Measurements from ENCODE around the gene TCP11.

The TCP11 gene

DNA sequence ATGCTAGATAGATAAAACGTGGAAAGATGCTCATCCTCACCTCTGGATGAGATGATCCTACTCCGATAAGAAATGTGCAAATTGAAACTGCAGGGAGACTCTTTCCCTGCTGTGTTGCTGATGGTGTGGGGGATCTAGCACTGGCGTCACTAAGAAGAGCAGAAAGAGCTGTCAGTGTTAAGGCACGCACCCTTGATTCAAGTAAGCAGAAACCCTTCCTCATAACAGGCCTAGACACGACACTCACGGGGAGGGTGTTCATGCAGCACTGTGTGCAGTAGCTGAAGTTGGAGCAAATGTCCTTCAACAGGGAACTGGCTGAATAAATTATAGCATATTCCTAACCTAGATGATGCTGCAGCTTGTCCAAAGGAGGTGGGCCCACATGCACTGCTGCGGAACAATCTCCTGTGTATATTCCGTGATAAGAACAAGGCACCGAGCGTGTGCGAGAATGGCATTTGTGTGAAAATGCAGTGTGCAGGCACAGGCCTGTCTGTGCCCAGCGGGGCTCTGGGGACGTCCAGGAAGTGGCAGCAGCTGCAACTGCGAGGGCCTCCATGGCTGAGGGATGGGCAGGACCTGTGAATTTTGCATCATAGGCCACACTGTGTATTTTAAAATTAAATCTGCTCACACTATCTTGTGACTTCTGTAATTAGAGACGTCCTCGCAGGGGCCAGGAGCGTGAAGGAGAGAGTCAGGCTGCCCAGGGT is 64.0 kb downstream of the TCP11 start:
- no peak for TF ChIP-seq CTCF (IDR thresholded peaks at IDR 0.05; ENCODE audit: low read depth, low read length, missing control alignments)
- DNase-seq (ENCODE audit: extremely low read depth, low read depth) = no peak
- H3K4me3 ChIP-seq (replicated peaks; ENCODE audit: low read depth, low read length) = no peak overlapping the region

- no peak for DNase-seq (ENCODE audit: extremely low read depth, low read depth)
- no peak overlapping the region for H3K4me3 ChIP-seq (replicated peaks; ENCODE audit: low read depth, low read length)
- no peak for TF ChIP-seq CTCF (IDR thresholded peaks at IDR 0.05; ENCODE audit: low read depth, low read length, missing control alignments)
These were observed 67.2 kb downstream of the TCP11 start for GRCh38 chr6:35073766-35074471.

DNA sequence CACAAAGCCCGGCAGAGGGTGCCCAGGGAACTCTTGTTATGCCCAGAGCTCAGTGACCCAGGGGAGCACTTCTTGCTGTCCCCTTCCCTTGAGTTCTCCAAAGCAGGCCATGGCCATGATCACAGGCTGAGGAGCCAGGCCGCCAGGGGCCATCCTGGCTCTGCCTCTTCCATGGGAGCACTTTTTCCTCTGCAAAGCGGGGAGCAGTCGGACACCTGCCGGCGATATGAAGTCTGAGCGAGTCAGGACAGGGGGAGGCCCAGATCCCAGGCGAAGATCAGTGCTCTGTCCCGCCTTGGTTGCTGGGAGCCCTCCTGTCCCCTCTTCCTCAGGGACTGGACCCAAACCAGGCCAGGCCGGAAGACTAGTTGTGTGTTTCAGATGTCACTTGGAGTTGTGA is 67.9 kb downstream of the TCP11 start:
- DNase-seq (ENCODE audit: extremely low read depth, low read depth) = no peak
- no peak for TF ChIP-seq CTCF (IDR thresholded peaks at IDR 0.05; ENCODE audit: low read depth, low read length, missing control alignments)
- H3K4me3 ChIP-seq (replicated peaks; ENCODE audit: low read depth, low read length) = no peak overlapping the region

- H3K4me3 ChIP-seq (replicated peaks; ENCODE audit: low read depth, low read length) = no peak overlapping the region
- no peak for TF ChIP-seq CTCF (IDR thresholded peaks at IDR 0.05; ENCODE audit: low read depth, low read length, missing control alignments)
- DNase-seq (ENCODE audit: extremely low read depth, low read depth) = no peak
These were observed 68.5 kb downstream of the TCP11 start for GRCh38 chr6:35072698-35073055.

DNA sequence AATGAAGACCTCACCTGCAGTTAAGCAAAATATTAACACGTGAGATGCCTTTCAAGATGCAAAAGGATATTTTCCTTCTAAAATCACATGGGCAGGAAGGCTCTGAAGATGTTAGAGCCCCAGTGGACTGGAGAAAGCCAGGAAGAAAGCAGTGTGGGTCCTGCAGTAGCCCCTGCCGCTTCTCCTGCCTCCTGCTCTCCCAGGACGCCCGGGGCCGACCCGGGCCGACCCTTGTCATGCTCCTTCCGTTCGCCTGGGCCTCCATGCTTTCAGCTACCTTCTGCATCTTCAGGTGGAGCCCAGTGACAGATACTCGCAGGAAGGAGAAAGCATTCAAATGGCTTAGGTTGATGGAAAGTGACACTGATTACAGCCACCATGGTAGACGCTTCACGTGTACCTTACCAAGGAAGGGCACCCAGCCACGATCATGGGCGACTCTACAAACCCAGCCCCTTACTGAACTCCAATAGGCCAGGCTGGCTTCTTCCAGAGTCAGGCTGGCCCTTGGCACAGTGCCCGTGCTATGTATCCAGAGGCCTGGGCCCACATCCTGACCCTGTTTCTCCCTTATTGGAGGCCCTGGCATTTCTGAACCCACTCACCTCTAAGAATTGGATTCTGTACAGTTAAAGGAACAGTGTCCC is 69.0 kb downstream of the TCP11 start:
- DNase-seq (ENCODE audit: extremely low read depth, low read depth) = no peak
- TF ChIP-seq CTCF (IDR thresholded peaks at IDR 0.05; ENCODE audit: low read depth, low read length, missing control alignments) = no peak
- H3K4me3 ChIP-seq (replicated peaks; ENCODE audit: low read depth, low read length) = no peak overlapping the region

- no peak for TF ChIP-seq CTCF (IDR thresholded peaks at IDR 0.05; ENCODE audit: low read depth, low read length, missing control alignments)
- no peak overlapping the region for H3K4me3 ChIP-seq (replicated peaks; ENCODE audit: low read depth, low read length)
- no peak for DNase-seq (ENCODE audit: extremely low read depth, low read depth)
These were observed 69.7 kb downstream of the TCP11 start for GRCh38 chr6:35071347-35071994.
